ENCODE measurements around the gene TMOD3.

GRCh38 chr15:51939216-51939615 is 109.8 kb downstream of the TMOD3 start:
- TF ChIP-seq CTCF (IDR thresholded peaks at IDR 0.05; ENCODE audit: poor library complexity) (no peak), EZH2 (IDR thresholded peaks at IDR 0.05; ENCODE audit: borderline replicate concordance) (no peak), EZH2phosphoT487 (IDR thresholded peaks at IDR 0.05; ENCODE audit: low read depth, severe bottlenecking, unreplicated experiment) (no peak)
